ENCODE data around the gene LBR. TPM values are rescaled to one million over a fixed set of nuclear protein-coding genes. Genes with fewer than 3 reads are reported as not detected.

The LBR gene
- total and polyA plus RNA-seq, 2 of the 4 experiments (the other 2 are of a cell fraction), result 21.3 to 24.9 TPM

DNA sequence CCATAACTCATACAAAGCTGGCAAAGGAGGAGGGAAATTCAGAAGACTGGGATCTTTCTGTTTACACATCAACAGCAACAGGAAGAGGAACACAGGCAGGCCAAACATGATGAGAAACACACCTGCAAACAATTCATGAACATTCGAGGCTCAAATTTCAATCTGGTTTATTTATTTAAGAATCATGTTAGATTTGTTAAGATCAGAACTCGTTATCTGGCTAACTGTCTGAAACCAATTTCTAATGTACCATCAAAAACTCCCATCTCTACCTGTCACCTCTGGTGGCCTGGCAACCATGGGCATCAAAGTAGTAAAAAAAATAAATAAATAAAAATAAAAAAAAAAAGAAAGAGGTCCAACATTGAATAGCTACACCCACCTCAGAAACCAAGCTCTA, 9.8 kb downstream of the LBR start:
- Histone ChIP-seq H3K9ac (ENCODE audit: low read depth, low read length) (no peak overlapping the region), H3K4me3 (ENCODE audit: insufficient read depth, low read depth, low read length) (no peak overlapping the region), H2BK15ac (ENCODE audit: low read depth, low read length) (no peak overlapping the region), H3K4ac (ENCODE audit: low read depth, low read length) (no peak overlapping the region), H3K9me1 (ENCODE audit: insufficient read depth, low read length) (no peaks in the 10 kb centered on the region; the same call in 1 of the 2 replicates), H3K23ac (ENCODE audit: low read depth, low read length) (no peak overlapping the region), H2BK5ac (ENCODE audit: low read depth, low read length, poor library complexity, severe bottlenecking) (no peak overlapping the region), H4K5ac (ENCODE audit: low read depth, low read length) (no peak overlapping the region), H3K79me1 (ENCODE audit: low read depth in 1 of 2, low read length in 2 of 2) (peaks cover 23 to 33% of the 10 kb centered on the region in 2 experiments), H4K20me1 (ENCODE audit: insufficient read depth, low read length) (no peaks in the 10 kb centered on the region), H4K91ac (ENCODE audit: insufficient read depth, low read depth, low read length) (no peak overlapping the region), H2AK5ac (ENCODE audit: low read depth, low read length) (no peak overlapping the region), H3K56ac (ENCODE audit: extremely low read depth, insufficient read depth, low read length) (no peak overlapping the region), H3K27ac (ENCODE audit: insufficient read depth, low read length) (no peak overlapping the region), H4K8ac (ENCODE audit: low read depth in 2 of 2, low read length in 2 of 2) (no peak overlapping the region), H3K14ac (replicated peaks; ENCODE audit: low read depth, low read length) (no peak overlapping the region), H3K4me1 (ENCODE audit: control insufficient read depth, insufficient read depth, low read length) (no peaks in the 10 kb centered on the region), H2BK20ac (ENCODE audit: low read depth, low read length) (no peak overlapping the region), H3K4me2 (ENCODE audit: low read depth, low read length) (no peak overlapping the region), H3K9me3 (ENCODE audit: control insufficient read depth, insufficient read depth, low read length) (no peaks in the 10 kb centered on the region), H3K18ac (ENCODE audit: low read depth, low read length) (no peak overlapping the region), H2BK120ac (ENCODE audit: low read depth, low read length) (no peak overlapping the region), H3K27me3 (ENCODE audit: control insufficient read depth, insufficient read depth, low read length) (no peaks in the 10 kb centered on the region), H3K36me3 (ENCODE audit: control insufficient read depth, insufficient read depth, low read length) (peaks cover 18% of the 10 kb centered on the region), H2AFZ (replicated peaks; ENCODE audit: low read length, poor library complexity) (no peak overlapping the region), H2AK9ac (replicated peaks; ENCODE audit: low read depth, low read length, poor library complexity) (no peak overlapping the region)
- CTCF ChIA-PET, result no interaction called here
- BruUV-seq (replicated peaks), result no TSS peak
- in situ Hi-C loops (cut with MboI; ENCODE audit: low sequenced_read_pairs) (loop anchor here (25.0 kb wide), 1 partner anchor 931 kb away; no protein-coding TSS in a partner anchor), dilution Hi-C loops (cut with HindIII; ENCODE audit: low sequenced_read_pairs, unreplicated experiment) (no loop called here), intact Hi-C loops (cut with micrococcal nuclease) (no loop called here)
- DNase-seq (no peak), ATAC-seq (ENCODE audit: low read depth) (no peak)
- no peak for TF ChIP-seq RCOR1 (IDR thresholded peaks at IDR 0.05; ENCODE audit: insufficient replicate concordance, low read length)
- TF ChIP-seq MAZ (IDR thresholded peaks at IDR 0.05; ENCODE audit: borderline replicate concordance, low read depth, low read length), result no peak
- no peak for TF ChIP-seq BHLHE40 (IDR thresholded peaks at IDR 0.05; ENCODE audit: low read depth, low read length)
- no peak for TF ChIP-seq POLR2A (IDR thresholded peaks at IDR 0.05; ENCODE audit: low read depth, low read length)
- no peak for TF ChIP-seq USF2 (IDR thresholded peaks at IDR 0.05; ENCODE audit: low read depth, low read length)
- no CpG with 5 or more reads among the region's 2 CpGs for WGBS, 2 experiments (ENCODE audit: extremely low coverage in 2 of 2, insufficient read length in 1 of 2)
- POLR2A ChIA-PET (ENCODE audit: unreplicated experiment), result no interaction called here

All from IMR-90 (cell line).